Naive thymus-derived CD8-positive, alpha-beta T cell (primary cell): Measurements from ENCODE around the gene FAM120A. TPM values are rescaled to one million over a fixed set of nuclear protein-coding genes. Genes with fewer than 3 reads are reported as not detected.

Source experiments
- ATAC-seq, 2 donors: fragments of 150-1000 bp; cut with Tn5 transposase in 1 of 2; sonication (Bioruptor Pico), chemical (Tn5 transposase) in 1 of 2; 1 replicate in 1 of 2; 2 replicates in 1 of 2; pipeline ENCODE4 v1.10.0; 2021; ENCODE audit warnings: mild to moderate bottlenecking in 2 of 2, moderate library complexity in 2 of 2
- POLR2A ChIA-PET: fragments of 350-600 bp; sonication (Branson Sonifier 250); formaldehyde crosslinking; loops from one replicate; lab custom pipeline; 2021; ENCODE audit warnings: antibody characterized with exemption; lab: Charles Lee
- DNase-seq, 10 donors: peaks; one replicate each; pipeline versions ENCODE4 v3.0.0 to v3.0.0-alpha.2; 2020 to 2022
- H3K27ac Mint-ChIP-seq, 10 donors: one replicate each; pipeline ENCODE4 v1.8.0; 2020 to 2022; ENCODE audit warnings: mild to moderate bottlenecking in 10 of 10, mixed read lengths in 10 of 10, moderate library complexity in 4 of 10, inconsistent platforms in 1 of 10
- H3K27me3 Mint-ChIP-seq, 5 donors: one replicate each; pipeline ENCODE4 v1.8.0; 2021 to 2022; ENCODE audit warnings: mixed read lengths in 5 of 5
- H3K36me3 Mint-ChIP-seq, 3 donors: one replicate each; pipeline ENCODE4 v1.8.0; 2020 to 2022; ENCODE audit warnings: mixed read lengths in 3 of 3, mild to moderate bottlenecking in 2 of 3, inconsistent platforms in 1 of 3
- H3K4me1 Mint-ChIP-seq, 4 donors: one replicate each; pipeline ENCODE4 v1.8.0; 2021 to 2022; ENCODE audit warnings: mixed read lengths in 4 of 4
- H3K4me3 Mint-ChIP-seq, 10 donors: one replicate each; pipeline ENCODE4 v1.8.0; 2020 to 2022; ENCODE audit warnings: mild to moderate bottlenecking in 10 of 10, mixed read lengths in 10 of 10, moderate library complexity in 6 of 10, inconsistent platforms in 1 of 10
- H3K9me3 Mint-ChIP-seq, 9 donors: one replicate each; pipeline ENCODE4 v1.8.0; 2020 to 2022; ENCODE audit warnings: mixed read lengths in 9 of 9, mild to moderate bottlenecking in 3 of 9, inconsistent platforms in 1 of 9, moderate library complexity in 1 of 9
- polyA plus RNA-seq, 3 donors: library from polyadenylated mRNA; unstranded; fragments of 300-500 nt; fragmentation: Illumina TruSeq; gene quantifications; one replicate each; pipeline ENCODE4 v1.2.3, GENCODE V29; 2021
- total RNA-seq, 8 experiments: library from RNA in 2 of 8; stranded (reverse) in 2 of 8; gene quantifications; one replicate each; pipeline ENCODE4 v1.2.3 and lab custom pipeline; 2021 to 2026

Gene FAM120A
- total and polyA plus RNA-seq, 5 experiments from 2014 or later = 7.8 to 85.4 (median 10.7) TPM

DNA sequence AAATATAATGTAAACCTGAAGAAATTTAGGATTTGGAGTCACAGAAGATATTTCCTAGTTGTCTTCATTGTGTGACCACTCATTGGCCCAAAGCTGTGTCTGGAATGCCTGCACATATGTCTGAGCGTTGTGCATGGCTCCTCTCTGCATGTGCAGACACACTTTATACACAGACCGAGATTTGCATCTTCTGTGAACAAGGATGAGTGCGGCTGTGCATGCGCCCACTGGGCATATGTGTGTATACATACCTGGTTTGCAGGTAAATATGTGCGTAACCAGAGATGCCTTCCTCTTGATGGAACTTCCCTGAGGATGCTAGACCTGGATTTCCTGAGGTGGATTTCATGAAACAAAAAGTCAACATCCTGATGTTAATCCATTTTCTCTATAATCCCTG is 144.0 kb downstream of the FAM120A start:
- Mint-ChIP-seq H3K27me3 (no peaks in the 10 kb centered on the region), H3K4me1 (peaks cover 42 to 76% (median 72%) of the 10 kb centered on the region in 4 donors), H3K9me3 (no peaks in the 10 kb centered on the region), H3K36me3 (peaks cover 0 to 2% (median 0%) of the 10 kb centered on the region in 3 donors), H3K27ac (peak overlapping the region in 2 of 10 donors; percentile 48 to 64), H3K4me3 (no peak overlapping the region)
- DNase-seq (peak in 1 of 10 donors; percentile 12), ATAC-seq (no peak)
- POLR2A ChIA-PET = no interaction called here

DNA sequence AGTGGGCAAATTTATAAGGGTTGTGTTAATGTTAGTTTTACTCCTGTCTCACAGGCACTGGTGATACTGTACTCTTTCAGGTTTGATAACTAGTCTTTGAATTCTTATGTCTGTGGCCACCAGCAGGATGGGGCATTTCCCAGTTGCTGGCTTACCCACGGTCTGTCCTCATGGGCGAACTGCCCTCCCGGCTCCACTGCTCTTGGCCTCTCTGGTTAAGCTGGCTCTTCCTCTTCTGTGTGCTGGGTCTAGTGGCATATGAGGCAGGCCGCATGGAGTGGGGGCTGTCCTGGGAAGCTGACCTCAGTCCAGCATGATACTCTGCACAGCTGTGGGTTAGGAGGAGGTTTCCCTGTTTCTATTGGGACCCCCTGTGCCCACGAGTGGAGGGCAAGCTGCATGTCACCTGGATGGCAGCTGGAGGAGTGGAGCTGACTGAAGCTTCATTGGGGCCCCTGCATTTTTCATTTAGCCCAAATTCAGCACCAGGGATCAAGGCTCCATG is 144.4 kb downstream of the FAM120A start:
- H3K4me1 Mint-ChIP-seq = peaks cover 43 to 76% (median 72%) of the 10 kb centered on the region in 4 donors
- POLR2A ChIA-PET = no interaction called here
- no peak overlapping the region for H3K4me3 Mint-ChIP-seq
- DNase-seq = peak in 1 of 10 donors; percentile 10
- no peaks in the 10 kb centered on the region for H3K36me3 Mint-ChIP-seq
- peak overlapping the region in 7 of 10 donors; percentile 5 to 64 (median 34) for H3K27ac Mint-ChIP-seq
- H3K27me3 Mint-ChIP-seq = no peaks in the 10 kb centered on the region
- ATAC-seq = no peak
- H3K9me3 Mint-ChIP-seq = no peaks in the 10 kb centered on the region

DNA sequence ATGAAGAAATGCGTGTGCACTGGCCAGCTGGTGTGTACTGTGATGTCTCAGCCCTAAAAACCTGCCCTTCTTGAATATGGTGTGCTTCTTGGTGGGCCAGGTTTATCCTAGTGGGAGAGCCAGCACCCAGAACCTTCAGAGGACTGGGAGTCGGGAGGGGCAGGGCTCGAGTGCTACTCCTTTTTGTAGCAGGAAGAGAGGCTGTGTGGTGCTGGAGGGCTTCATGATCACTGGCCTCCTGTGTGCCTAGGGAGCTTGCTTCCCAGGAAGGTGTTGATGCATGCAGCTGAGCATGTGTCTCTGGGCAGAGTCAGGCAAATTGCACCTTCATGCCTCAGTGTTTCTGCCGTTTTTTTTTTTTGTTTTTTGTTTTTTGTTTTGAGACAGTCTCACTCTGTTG is 144.9 kb downstream of the FAM120A start:
- Mint-ChIP-seq H3K4me1 (peaks cover 46 to 76% (median 74%) of the 10 kb centered on the region in 4 donors), H3K27me3 (no peaks in the 10 kb centered on the region), H3K27ac (peak overlapping the region in 6 of 10 donors; percentile 5 to 72 (median 50)), H3K9me3 (no peaks in the 10 kb centered on the region), H3K36me3 (no peaks in the 10 kb centered on the region), H3K4me3 (peak overlapping the region in 1 of 10 donors; percentile 15)
- POLR2A ChIA-PET = no interaction called here
- no peak for ATAC-seq
- peak in 1 of 10 donors; percentile 9 for DNase-seq

DNA sequence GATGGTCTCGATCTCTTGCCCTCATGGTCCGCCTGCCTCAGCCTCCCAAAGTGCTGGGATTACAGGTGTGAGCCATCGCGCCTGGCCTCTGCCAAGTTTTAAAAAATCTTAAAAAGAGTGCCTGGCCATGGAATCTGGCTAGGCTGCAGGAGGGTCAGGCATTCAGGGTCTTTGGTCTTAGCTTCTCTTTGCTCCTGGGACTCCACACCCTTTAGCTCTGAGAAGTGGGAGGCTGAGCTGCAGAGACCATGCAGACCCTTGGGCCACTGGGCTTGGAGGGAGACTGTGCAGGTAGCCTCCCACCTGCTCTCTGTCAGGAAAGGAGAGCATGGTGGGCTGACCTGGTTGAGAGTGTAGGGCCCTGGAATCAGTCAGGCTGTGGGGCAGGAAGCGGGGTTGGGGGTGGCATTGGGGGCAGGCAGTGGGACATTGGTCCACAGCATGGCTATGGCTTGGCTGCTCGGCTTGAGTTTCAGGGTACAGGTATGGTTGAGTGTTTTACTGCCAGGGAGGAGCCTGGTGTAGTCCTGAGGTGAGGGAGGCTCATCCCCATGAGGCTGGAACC is 145.7 kb downstream of the FAM120A start:
- H3K4me1 Mint-ChIP-seq = peaks cover 48 to 75% (median 72%) of the 10 kb centered on the region in 4 donors
- H3K4me3 Mint-ChIP-seq = peak overlapping the region in 2 of 10 donors; percentile 10 to 18
- POLR2A ChIA-PET = no interaction called here
- no peaks in the 10 kb centered on the region for H3K27me3 Mint-ChIP-seq
- peak overlapping the region in 7 of 10 donors; percentile 34 to 97 (median 56) for H3K27ac Mint-ChIP-seq
- DNase-seq (peak in 1 of 10 donors; percentile 15), ATAC-seq (no peak)
- H3K9me3 Mint-ChIP-seq = no peaks in the 10 kb centered on the region
- no peaks in the 10 kb centered on the region for H3K36me3 Mint-ChIP-seq

DNA sequence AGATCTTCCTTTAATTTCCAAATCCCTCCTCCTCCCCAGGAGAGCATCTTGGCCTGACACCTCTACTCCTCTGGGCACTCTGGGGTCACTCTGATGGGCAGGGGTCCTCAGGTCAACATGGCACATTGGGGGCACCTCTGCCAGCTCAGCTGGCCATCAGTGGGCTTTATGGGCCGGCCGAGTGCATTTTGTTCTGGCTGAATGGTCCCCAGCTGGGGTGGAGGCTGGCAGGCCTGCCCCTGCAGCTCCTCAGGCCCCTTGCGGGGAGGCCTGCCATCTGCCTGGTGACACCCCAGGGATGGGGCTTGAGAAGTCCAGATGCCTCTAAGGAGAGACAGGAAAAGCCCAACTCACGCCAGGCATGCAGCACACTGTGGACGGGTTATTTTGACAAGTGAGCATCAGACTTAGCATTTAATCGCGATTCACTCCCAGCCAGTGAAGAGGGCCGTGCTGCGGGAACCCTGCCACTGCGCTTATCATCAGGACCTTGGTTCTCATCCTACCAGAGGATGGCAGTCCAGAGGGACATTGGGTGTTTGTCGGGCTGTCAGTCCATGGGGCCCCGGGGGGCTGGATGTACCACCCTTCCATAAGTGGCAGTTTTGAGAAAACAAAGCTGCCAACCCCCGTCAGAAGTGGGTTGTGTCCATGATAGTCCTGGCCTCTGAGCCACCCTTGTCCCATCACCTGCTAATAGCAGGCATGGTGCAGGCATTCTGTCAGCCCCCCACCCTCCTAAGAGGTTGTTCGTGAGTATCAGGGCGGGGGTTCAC is 146.6 kb downstream of the FAM120A start:
- POLR2A ChIA-PET = no interaction called here
- H3K27me3 Mint-ChIP-seq = no peaks in the 10 kb centered on the region
- H3K4me3 Mint-ChIP-seq = peak overlapping the region in 7 of 10 donors; percentile 34 to 83 (median 69)
- peak in 1 of 10 donors; percentile 13 for DNase-seq
- ATAC-seq = no peak
- no peaks in the 10 kb centered on the region for H3K9me3 Mint-ChIP-seq
- peak overlapping the region in 8 of 10 donors; percentile 21 to 97 (median 68) for H3K27ac Mint-ChIP-seq
- H3K4me1 Mint-ChIP-seq = peaks cover 47 to 72% (median 69%) of the 10 kb centered on the region in 4 donors
- no peaks in the 10 kb centered on the region for H3K36me3 Mint-ChIP-seq

DNA sequence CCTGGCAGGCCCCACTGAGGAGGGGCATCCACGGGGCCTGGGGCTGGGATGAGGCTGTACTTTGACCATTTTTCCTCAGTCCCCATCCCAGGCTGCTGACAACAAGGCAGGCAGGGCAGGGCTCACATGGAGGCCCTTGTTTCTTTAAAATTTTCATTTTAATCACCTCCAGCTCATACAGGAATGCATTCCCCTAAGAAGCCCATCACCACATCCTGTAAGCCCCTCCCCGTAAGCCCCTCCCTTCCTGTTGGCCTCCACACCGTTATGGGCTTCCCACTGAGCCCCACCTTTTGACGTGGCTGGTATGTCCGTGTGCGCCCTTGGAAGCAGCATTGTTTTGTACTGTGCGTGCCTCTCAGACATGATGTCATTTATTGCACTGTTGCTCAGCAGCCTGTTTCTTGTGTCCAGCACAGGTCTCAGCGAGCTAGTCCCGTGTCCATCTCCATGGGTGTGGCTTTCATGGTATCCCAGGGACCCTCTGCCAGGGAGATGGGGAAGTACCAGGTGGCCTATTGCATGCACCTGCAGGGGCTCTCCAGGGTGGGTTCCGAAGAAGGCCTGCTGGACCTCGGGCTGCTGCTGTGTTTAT is 147.3 kb downstream of the FAM120A start:
- H3K4me1 Mint-ChIP-seq = peaks cover 49 to 73% (median 70%) of the 10 kb centered on the region in 4 donors
- POLR2A ChIA-PET = interaction anchor here (1.4 kb wide), 1 partner anchor 32 kb away, joined by 4 read pairs; no protein-coding TSS in a partner anchor
- H3K36me3 Mint-ChIP-seq = no peaks in the 10 kb centered on the region
- no peaks in the 10 kb centered on the region for H3K27me3 Mint-ChIP-seq
- H3K27ac Mint-ChIP-seq = peak overlapping the region; percentile 21 to 97 (median 86)
- H3K9me3 Mint-ChIP-seq = no peaks in the 10 kb centered on the region
- ATAC-seq = peak; percentile 46 to 78
- H3K4me3 Mint-ChIP-seq = peak overlapping the region; percentile 38 to 83 (median 67)
- DNase-seq = peak in 3 of 10 donors; percentile 24 to 43 (median 41)

DNA sequence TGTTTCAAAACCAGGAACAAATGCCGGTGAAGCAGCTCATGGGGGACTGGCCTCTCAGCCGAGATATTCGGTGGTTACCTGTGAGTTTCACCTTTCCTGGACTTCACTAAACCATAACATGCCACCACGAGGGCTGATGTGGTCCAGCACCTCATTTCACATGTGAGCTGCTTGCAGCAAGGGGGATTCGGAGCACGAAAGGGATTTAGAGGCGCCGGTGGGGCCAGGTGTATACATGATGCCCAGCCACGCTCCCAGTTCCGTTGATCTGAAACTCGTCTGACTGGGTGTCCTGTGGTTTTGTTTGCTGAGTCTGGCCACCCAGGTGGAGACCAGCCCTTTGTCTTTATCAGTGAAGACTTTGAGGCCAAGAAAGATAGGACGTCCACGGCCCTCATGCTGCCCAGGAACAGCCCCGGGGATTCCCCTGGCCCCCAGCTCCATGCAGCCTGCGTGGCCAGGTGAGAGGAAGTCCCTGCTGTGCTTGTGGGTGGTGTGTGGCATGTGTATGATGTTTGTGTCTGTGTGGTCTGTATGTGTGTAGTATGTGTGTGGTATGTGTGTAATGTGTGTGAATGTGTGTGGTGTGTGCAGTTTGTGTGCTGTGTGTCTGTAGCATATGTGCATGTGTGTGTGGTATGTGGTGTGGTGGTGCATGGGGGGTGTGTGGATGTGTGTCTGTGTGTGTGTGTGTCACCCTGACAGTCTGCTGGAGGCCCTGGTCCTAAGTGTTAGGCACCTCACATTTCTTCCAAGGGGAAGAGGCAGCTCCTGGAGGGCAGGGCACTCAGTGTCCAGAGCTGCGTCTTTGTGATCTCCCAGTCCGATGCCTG is 148.3 kb downstream of the FAM120A start:
- peak overlapping the region in 9 of 10 donors; percentile 11 to 74 (median 38) for H3K4me3 Mint-ChIP-seq
- peaks cover 51 to 76% (median 71%) of the 10 kb centered on the region in 4 donors for H3K4me1 Mint-ChIP-seq
- H3K27ac Mint-ChIP-seq = peak overlapping the region; percentile 21 to 97 (median 82)
- DNase-seq (peak in 1 of 10 donors; percentile 15), ATAC-seq (peak in 1 of 2 donors; percentile 49)
- H3K9me3 Mint-ChIP-seq = peaks cover 0 to 3% (median 0%) of the 10 kb centered on the region in 9 donors
- peaks cover 0 to 6% (median 3%) of the 10 kb centered on the region in 3 donors for H3K36me3 Mint-ChIP-seq
- H3K27me3 Mint-ChIP-seq = no peaks in the 10 kb centered on the region
- POLR2A ChIA-PET = interaction anchor here (0.6 to 1.4 kb wide), 2 partner anchors 10 to 33 kb away, joined by 4 to 5 read pairs; no protein-coding TSS in a partner anchor

DNA sequence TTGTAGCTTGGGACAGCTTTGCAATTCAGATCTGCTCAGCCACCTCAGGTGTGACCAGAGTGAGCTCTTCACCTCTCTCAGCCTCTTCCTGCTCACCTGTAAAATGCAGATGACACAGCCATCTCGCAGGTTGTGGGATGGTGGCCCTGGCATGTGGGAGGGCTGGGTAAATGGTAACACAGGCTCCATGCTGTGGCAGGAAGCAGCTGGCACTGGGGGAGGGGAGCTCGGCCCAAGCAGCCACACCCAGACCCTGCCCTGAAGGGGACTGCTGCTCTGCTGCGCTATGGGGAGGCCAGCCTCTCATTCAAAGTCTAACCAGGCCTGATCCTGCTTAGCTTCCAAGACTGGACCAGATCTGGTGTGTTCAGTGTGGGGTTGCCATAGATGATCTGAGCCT is 149.0 kb downstream of the FAM120A start:
- Mint-ChIP-seq H3K9me3 (peaks cover 0 to 7% (median 3%) of the 10 kb centered on the region in 9 donors), H3K4me1 (peaks cover 52 to 75% (median 71%) of the 10 kb centered on the region in 4 donors), H3K27me3 (no peaks in the 10 kb centered on the region), H3K36me3 (peaks cover 4 to 9% (median 9%) of the 10 kb centered on the region in 3 donors), H3K4me3 (peak overlapping the region in 9 of 10 donors; percentile 1 to 74 (median 26)), H3K27ac (peak overlapping the region; percentile 21 to 97 (median 73))
- DNase-seq (peak in 3 of 10 donors; percentile 16 to 28 (median 16)), ATAC-seq (peak in 1 of 2 donors; percentile 29)
- POLR2A ChIA-PET = interaction anchor here (1.4 kb wide), 1 partner anchor 34 kb away, joined by 4 read pairs; no protein-coding TSS in a partner anchor

DNA sequence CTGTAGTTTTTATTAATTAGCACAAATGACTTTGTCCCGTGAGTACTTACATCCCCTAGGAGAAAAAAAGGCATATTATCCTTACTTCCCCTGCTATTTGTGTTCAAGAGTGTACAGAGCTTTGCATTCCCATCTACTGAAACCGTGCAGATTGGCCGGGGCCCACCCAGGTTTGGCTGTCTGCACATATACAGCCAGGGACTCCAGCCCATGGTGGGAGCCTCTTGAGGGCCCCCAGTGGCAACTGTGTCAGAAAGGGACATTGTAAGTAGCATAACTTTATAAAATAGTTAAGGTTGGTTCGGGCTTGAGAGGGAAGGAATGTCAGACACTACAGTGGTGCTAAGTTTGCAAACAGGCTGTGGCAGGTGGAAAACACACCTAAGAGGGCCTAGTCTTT is 149.6 kb downstream of the FAM120A start:
- H3K36me3 Mint-ChIP-seq = peaks cover 6 to 15% (median 11%) of the 10 kb centered on the region in 3 donors
- peak overlapping the region in 8 of 10 donors; percentile 12 to 97 (median 84) for H3K27ac Mint-ChIP-seq

DNA sequence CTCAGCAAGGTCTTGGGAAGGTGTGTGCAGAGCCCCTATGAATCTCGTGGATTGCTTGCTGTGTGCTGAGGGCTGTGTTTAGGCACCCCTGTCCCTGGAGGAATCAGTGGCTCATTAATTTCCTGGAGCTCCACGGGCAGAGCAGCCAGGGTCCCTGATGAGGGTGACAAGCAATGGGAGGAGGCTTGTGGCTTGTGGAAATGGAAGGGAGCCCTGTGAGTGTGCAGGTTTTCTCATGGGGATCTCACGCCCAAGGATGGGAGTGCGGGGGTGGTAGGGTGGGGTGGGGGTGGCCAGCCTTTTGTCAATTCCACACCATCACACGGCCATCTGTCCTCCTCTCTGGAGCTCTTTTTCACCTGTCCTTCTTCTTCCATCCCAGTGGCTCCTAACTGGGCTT is 150.2 kb downstream of the FAM120A start:
- DNase-seq (peak in 1 of 10 donors; percentile 13), ATAC-seq (no peak)
- POLR2A ChIA-PET = no interaction called here
- Mint-ChIP-seq H3K27ac (peak overlapping the region in 7 of 10 donors; percentile 55 to 97 (median 89)), H3K36me3 (peaks cover 11 to 21% (median 15%) of the 10 kb centered on the region in 3 donors), H3K4me3 (peak overlapping the region in 1 of 10 donors; percentile 3), H3K27me3 (no peaks in the 10 kb centered on the region), H3K9me3 (peaks cover 0 to 18% (median 7%) of the 10 kb centered on the region in 9 donors), H3K4me1 (peaks cover 53 to 72% (median 63%) of the 10 kb centered on the region in 4 donors)

More for the DNA sequence above, 149.6 kb downstream of the FAM120A start:
- H3K9me3 Mint-ChIP-seq = peaks cover 0 to 12% (median 3%) of the 10 kb centered on the region in 9 donors
- H3K4me3 Mint-ChIP-seq = peak overlapping the region in 5 of 10 donors; percentile 11 to 74 (median 39)
- DNase-seq (peak in 1 of 10 donors; percentile 5), ATAC-seq (no peak)
- H3K4me1 Mint-ChIP-seq = peaks cover 51 to 72% (median 68%) of the 10 kb centered on the region in 4 donors
- no peaks in the 10 kb centered on the region for H3K27me3 Mint-ChIP-seq
- POLR2A ChIA-PET = no interaction called here

DNA sequence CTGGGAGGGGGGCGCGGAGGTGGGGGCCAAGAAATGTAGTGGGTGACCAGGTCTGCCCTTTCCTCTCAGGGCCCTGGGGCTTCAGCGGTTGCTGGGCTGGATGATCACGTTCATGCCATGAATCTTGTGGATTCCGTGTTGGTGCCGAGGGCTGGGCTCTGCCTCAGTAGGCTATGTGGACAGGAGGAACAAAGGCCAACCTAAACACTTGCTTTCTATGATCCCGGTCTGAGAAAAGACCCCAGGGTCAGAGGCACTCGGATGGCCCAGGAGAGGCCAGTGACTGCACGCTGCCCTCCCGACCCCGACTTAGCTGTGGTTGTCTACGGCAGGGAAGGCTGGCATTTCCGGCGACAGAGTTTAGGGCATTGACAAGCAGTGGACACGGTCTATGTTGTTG is 151.5 kb downstream of the FAM120A start:
- ATAC-seq (no peak), DNase-seq (peak in 1 of 10 donors; percentile 7)
- Mint-ChIP-seq H3K4me1 (peaks cover 52 to 71% (median 56%) of the 10 kb centered on the region in 4 donors), H3K27me3 (no peaks in the 10 kb centered on the region), H3K27ac (no peak overlapping the region), H3K9me3 (peaks cover 0 to 28% (median 13%) of the 10 kb centered on the region in 9 donors), H3K36me3 (peaks cover 14 to 28% (median 15%) of the 10 kb centered on the region in 3 donors), H3K4me3 (no peak overlapping the region)
- POLR2A ChIA-PET = no interaction called here
